PC-3 (cell line): ENCODE results near the gene USP15.

Experiments
- CTCF ChIP-seq: fragments of 300-600 bp; sonication (generic); conservative IDR thresholded peaks from 2 replicates; pipeline ENCODE4 v1.5.1; 2017; ENCODE audit warnings: antibody characterized with exemption, low read depth, mild to moderate bottlenecking, low read length
- EZH2 ChIP-seq: fragments of 300-600 bp; sonication (generic); IDR thresholded peaks from one replicate; pipeline ENCODE4 v1.6.1; 2017; ENCODE audit warnings: antibody characterized with exemption, mild to moderate bottlenecking, low read length; ENCODE audit not compliant: unreplicated experiment
- EZH2phosphoT487 ChIP-seq: fragments of 300-600 bp; sonication (generic); IDR thresholded peaks from 2 replicates; pipeline ENCODE4 v1.6.1; 2018; ENCODE audit warnings: mild to moderate bottlenecking, antibody characterized with exemption, low read length, borderline replicate concordance

- TF ChIP-seq CTCF = no peak
- TF ChIP-seq EZH2 = no peak
- no peak for TF ChIP-seq EZH2phosphoT487
These were observed 34.2 kb downstream of the USP15 start for GRCh38 chr12:62294378-62294777.
